Activated naive CD8-positive, alpha-beta T cell treated with anti-CD3 and anti-CD28 coated beads, Interleukin-2, amount 50 U/mL, for 16 hours (primary cell): Measurements from ENCODE around the gene PCDHA9.

ENCODE experiments used
- DNase-seq: peaks from one replicate; pipeline ENCODE4 v3.0.0-alpha.2; 2020; ENCODE audit warnings: low read depth, low spot score

The PCDHA9 gene

DNA sequence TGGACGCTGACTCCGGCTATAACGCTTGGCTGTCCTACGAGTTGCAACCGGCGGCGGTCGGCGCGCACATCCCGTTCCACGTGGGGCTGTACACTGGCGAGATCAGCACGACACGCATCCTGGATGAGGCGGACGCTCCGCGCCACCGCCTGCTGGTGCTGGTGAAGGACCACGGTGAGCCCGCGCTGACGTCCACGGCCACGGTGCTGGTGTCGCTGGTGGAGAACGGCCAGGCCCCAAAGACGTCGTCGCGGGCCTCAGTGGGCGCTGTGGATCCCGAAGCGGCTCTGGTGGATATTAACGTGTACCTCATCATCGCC is 29.0 kb downstream of the PCDHA9 start:
- no peak for DNase-seq

DNA sequence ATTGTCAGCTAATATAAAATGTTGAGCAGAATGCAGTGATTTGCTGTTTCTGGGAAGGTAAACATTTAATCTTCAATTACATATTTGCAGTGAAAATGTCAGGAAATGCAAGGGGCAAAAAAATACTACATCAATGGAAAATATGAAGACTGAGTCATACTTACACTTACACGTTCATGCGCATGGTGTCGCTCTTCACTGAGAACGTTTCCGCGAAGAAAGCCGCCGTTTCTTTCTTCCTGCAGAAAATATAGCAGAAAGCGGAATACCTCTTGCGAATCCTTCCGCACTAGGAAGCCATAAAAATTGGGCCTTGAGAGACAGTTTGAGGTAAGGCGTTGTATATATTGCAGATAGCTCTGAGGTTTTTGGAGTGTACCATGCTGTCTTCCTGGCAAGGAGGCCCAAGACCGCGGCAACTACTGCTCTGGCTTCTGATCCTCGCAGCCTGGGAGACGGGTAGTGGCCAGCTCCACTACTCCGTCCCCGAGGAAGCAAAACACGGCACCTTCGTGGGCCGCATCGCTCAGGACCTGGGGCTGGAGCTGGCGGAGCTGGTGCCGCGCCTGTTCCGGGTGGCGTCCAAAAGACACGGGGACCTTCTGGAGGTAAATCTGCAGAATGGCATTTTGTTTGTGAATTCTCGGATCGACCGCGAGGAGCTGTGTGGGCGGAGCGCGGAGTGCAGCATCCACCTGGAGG is 33.9 kb downstream of the PCDHA9 start, which contains the start of gene PCDHA13:
Gene PCDHA13, plus strand, starts transcription at position 236 of the 702 bp plus-strand sequence. Its CDS starts 145 bp downstream, at position 381.
- no peak for DNase-seq

DNA sequence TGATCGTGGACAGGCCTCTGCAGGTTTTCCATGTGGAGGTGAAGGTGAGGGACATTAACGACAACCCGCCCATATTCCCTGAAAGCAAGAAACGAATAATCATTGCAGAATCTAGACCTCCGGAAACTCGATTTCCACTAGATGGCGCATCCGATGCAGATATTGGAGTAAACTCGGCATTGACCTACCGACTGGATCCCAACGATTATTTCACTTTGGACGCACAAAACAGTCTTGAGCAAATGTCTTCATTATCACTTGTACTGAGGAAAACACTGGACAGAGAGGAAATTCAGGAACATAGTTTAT is 34.4 kb downstream of the PCDHA9 start:
- no peak for DNase-seq

DNA sequence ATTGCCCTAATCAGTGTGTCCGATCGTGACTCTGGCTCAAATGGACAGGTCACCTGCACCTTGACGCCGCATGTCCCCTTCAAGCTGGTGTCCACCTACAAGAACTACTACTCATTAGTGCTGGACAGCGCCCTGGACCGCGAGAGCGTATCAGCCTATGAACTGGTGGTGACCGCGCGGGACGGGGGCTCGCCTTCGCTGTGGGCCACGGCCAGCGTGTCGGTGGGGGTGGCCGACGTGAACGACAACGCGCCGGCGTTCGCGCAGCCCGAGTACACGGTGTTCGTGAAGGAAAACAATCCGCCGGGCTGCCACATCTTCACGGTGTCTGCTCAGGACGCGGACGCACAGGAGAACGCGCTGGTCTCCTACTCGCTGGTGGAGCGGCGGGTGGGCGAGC is 35.2 kb downstream of the PCDHA9 start:
- DNase-seq: no peak

DNA sequence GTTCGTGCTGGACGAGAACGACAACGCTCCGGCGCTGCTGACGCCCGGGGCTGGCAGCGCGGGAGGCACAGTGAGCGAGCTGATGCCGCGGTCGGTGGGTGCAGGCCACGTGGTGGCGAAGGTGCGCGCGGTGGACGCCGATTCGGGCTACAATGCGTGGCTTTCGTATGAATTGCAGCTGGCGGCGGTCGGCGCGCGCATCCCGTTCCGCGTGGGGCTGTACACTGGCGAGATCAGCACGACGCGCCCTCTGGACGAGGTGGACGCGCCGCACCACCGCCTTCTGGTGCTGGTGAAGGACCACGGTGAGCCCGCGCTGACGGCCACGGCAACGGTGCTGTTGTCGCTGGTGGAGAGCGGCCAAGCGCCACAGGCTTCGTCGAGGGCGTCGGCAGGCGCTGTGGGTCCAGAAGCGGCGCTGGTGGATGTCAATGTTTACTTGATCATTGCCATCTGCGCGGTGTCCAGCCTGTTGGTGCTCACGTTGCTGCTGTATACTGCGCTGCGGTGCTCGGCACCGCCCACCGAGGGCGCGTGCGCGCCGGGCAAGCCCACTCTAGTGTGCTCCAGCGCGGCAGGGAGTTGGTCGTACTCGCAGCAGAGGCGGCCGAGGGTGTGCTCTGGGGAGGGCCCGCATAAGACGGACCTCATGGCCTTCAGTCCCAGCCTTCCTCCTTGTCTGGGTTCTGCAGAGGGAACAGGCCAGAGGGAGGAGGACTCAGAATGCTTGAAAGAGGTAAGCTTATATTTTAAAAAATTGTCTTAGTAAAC is 35.9 kb downstream of the PCDHA9 start:
- DNase-seq: no peak
